HL-60 (cell line): ENCODE results near the gene LRRN1.

Experiments used
- CTCF ChIP-seq: IDR thresholded peaks from one replicate; pipeline ENCODE4 v1.5.1; 2011; ENCODE audit warnings: low read length, control low read depth, inconsistent platforms; ENCODE audit not compliant: insufficient read depth
- GABPA ChIP-seq: IDR thresholded peaks from 2 replicates; pipeline ENCODE4 v1.6.1; 2012; ENCODE audit warnings: low read depth
- POLR2AphosphoS5 ChIP-seq: IDR thresholded peaks from 2 replicates; pipeline ENCODE4 v1.6.1; 2012; ENCODE audit warnings: low read depth
- REST ChIP-seq: IDR thresholded peaks from 2 replicates; pipeline ENCODE4 v1.6.1; 2012; ENCODE audit warnings: low read depth; ENCODE audit not compliant: insufficient replicate concordance
- SPI1 ChIP-seq: IDR thresholded peaks from 2 replicates; pipeline ENCODE4 v1.6.1; 2012; ENCODE audit warnings: low read depth, mild to moderate bottlenecking, borderline replicate concordance

GRCh38 chr3:3799173-3800079, at the start of gene LRRN1:
- TF ChIP-seq SPI1 (no peak), POLR2AphosphoS5 (no peak), CTCF (no peak), REST (no peak), GABPA (no peak)
